Chondrocyte (in vitro differentiated cells): ENCODE results near the gene PCYT2. TPM values are rescaled to one million over a fixed set of nuclear protein-coding genes. Genes with fewer than 3 reads are reported as not detected.

Experiments
- DNase-seq: peaks from one replicate; pipeline ENCODE4 v3.0.0; 2021; ENCODE audit warnings: mixed read lengths, low spot score
- H3K27ac Mint-ChIP-seq: one replicate; pipeline ENCODE4 v1.8.0; 2021; ENCODE audit warnings: mild to moderate bottlenecking, moderate library complexity, mixed read lengths; ENCODE audit not compliant: unreplicated experiment
- H3K27me3 Mint-ChIP-seq: 2 replicates; pipeline ENCODE4 v1.8.0; 2021; ENCODE audit warnings: low read depth, mixed read lengths
- H3K36me3 Mint-ChIP-seq: 2 replicates; pipeline ENCODE4 v1.8.0; 2021; ENCODE audit warnings: low read depth, mixed read lengths
- H3K4me1 Mint-ChIP-seq: 2 replicates; pipeline ENCODE4 v1.8.0; 2021; ENCODE audit warnings: low read depth, mild to moderate bottlenecking, mixed read lengths
- H3K4me3 Mint-ChIP-seq: one replicate; pipeline ENCODE4 v1.8.0; 2021; ENCODE audit warnings: mild to moderate bottlenecking, moderate library complexity, mixed read lengths; ENCODE audit not compliant: unreplicated experiment
- H3K9me3 Mint-ChIP-seq: 2 replicates; pipeline ENCODE4 v1.8.0; 2021; ENCODE audit warnings: low read depth, mixed read lengths
- total RNA-seq: library from RNA; stranded (reverse); gene quantifications from 3 replicates; pipeline ENCODE4 v1.2.1, GENCODE V29; 2021
- TF ChIP-seq, protein P1 (sequence below): fragments of 200-600 bp; sonication (generic); IDR thresholded peaks from 2 replicates; pipeline ENCODE4 v1.5.0; 2021; ENCODE audit warnings: antibody characterized with exemption, mild to moderate bottlenecking, moderate library complexity

The PCYT2 gene
- total RNA-seq, 1 donor from 2014 or later: 28.8 TPM

DNA sequence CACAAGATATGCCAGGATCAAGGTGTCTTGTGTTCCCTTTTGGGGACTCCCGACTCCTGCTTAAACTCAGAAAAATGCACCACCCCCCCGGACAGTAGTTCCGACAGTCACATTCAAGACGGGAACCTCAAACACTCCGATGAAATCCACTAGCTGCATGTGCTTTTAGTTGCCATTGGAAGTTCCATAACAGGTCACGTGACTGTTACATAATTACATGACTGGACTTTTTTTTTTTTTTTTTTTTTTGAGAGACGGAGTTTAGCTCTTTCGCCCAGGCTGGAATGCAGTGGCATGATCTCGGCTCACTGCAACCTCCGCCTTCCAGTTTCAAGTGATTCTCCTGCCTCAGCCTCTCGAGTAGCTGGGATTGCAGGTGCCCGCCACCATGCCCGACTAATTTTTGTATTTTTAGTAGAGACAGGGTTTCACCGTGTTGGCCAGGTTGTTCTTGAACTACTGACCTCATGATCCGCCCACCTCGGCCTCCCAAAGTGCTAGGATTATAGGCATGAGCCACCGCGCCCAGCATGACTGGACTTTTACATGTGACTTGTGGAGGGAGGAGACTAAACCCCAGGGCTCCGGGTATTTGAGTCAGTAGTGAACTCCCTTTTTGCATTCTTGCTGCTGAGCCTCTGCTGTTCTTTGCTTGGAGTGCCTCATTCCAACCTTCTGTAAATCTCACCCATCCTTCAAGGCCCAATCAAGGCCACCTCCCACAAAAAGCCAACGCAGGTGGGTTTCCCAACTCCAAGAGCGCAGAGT, 5.2 kb upstream of the PCYT2 start:
- TF ChIP-seq, protein P1, sequence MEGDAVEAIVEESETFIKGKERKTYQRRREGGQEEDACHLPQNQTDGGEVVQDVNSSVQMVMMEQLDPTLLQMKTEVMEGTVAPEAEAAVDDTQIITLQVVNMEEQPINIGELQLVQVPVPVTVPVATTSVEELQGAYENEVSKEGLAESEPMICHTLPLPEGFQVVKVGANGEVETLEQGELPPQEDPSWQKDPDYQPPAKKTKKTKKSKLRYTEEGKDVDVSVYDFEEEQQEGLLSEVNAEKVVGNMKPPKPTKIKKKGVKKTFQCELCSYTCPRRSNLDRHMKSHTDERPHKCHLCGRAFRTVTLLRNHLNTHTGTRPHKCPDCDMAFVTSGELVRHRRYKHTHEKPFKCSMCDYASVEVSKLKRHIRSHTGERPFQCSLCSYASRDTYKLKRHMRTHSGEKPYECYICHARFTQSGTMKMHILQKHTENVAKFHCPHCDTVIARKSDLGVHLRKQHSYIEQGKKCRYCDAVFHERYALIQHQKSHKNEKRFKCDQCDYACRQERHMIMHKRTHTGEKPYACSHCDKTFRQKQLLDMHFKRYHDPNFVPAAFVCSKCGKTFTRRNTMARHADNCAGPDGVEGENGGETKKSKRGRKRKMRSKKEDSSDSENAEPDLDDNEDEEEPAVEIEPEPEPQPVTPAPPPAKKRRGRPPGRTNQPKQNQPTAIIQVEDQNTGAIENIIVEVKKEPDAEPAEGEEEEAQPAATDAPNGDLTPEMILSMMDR: no peak
- no peaks in the 10 kb centered on the region for H3K27me3 Mint-ChIP-seq
- no peak for DNase-seq
- peak overlapping the region; percentile 70 for H3K4me3 Mint-ChIP-seq
- peak overlapping the region; percentile 65 for H3K27ac Mint-ChIP-seq
- H3K4me1 Mint-ChIP-seq: peaks cover 27% of the 10 kb centered on the region
- peaks cover 15% of the 10 kb centered on the region for H3K36me3 Mint-ChIP-seq
- H3K9me3 Mint-ChIP-seq: no peaks in the 10 kb centered on the region

DNA sequence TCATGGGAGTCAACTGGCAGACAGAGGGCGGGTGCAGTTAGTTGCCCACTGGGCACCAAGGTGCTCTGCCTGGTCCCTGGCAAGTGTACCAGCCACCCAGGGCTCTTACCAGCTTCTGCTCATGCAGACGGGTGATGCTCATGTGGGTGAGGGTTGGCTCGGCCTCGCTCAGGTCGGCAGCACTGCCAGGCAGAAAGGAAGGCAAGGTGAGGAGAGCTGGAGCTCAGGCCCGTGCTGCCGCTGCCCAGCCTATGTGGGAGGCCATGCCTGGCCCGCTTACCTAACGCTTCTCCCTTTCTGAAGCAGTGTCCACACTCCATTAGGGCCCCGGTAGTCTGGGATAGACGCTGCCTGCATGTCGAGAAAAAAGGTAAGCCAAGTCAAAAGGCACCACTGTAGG, 4.1 kb upstream of the PCYT2 start:
- Mint-ChIP-seq H3K4me3 (no peak overlapping the region), H3K27me3 (no peaks in the 10 kb centered on the region), H3K27ac (peak overlapping the region; percentile 27), H3K9me3 (no peaks in the 10 kb centered on the region), H3K4me1 (peaks cover 26% of the 10 kb centered on the region), H3K36me3 (peaks cover 12% of the 10 kb centered on the region)
- TF ChIP-seq, protein P1: no peak
- no peak for DNase-seq

DNA sequence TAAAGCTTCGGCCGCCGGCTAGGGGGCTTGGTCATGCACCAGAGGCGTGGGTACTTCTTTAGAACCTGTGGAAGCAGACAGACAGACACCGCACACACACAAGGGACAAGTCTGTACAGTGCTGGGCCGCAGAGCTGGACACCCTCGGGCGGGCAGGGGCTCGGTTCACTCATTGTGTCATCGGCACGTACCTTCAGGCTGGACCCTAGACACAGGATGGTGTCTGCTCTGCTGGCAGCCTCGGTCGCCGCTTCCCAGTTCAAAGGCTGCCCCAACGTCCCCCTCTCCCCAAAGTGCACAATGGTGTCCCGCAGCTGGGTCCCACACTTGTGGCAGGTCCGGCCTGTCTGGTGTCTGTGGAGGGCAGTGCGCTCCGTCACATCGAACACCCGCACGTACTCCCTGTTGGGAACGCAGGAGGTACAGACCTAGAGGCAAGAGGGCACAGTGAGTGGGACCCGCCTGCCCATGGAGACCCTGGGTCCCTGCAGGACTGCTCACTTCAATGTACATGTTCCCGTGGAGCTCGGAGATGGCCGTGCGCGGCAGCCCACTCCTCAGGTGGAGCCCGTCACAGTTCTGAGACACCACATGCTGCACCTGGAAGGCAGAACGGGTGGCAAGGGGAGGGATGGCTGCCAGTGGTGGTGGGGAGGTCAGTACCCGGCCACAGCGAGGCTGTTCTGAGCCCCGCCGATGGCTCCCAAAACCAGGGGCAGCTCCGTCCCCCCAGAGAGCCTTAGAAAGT, 3.1 kb upstream of the PCYT2 start:
- Mint-ChIP-seq H3K27me3 (no peaks in the 10 kb centered on the region), H3K36me3 (peaks cover 10% of the 10 kb centered on the region), H3K4me3 (no peak overlapping the region), H3K27ac (no peak overlapping the region), H3K4me1 (peaks cover 32% of the 10 kb centered on the region), H3K9me3 (no peaks in the 10 kb centered on the region)
- TF ChIP-seq, protein P1: no peak
- DNase-seq: no peak

DNA sequence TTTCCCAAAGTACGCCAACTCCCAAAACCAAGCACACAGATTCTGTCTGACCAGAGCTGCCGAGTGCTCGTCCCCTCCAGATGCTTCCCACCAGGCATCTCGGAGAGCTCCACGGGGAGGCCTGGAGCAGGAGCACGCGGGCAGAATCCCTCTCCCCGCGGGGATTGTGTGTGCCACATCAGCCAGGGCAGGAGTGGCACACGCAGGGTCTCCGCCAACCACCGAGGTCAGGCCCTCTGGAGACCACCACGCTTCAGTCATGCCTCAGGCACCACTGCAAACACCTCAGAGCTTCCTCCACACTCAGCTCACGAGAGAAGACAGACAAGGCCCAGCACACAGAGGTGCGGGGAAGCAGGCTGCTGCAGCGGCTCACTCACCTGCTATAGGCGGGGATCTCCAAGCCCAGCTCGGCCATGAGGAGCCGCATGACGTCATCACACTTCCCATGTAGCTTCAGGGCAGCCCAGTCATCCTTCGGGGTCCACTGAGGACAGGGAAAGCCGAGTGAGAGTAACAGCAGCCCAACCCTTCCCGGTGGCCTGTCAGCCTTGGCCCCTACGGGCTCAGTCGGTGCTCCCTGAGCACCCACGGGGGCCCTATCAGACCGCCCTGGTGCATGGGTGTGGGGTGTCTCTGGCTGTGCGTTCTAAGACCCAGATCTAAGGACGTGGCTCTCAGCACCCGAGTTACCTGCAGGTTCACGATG, 2.3 kb upstream of the PCYT2 start:
- Mint-ChIP-seq H3K27ac (no peak overlapping the region), H3K36me3 (peaks cover 10% of the 10 kb centered on the region), H3K4me3 (no peak overlapping the region), H3K4me1 (peaks cover 32% of the 10 kb centered on the region), H3K27me3 (no peaks in the 10 kb centered on the region), H3K9me3 (no peaks in the 10 kb centered on the region)
- no peak for DNase-seq
- TF ChIP-seq, protein P1: no peak
